Lung (tissue), 12 donors: ENCODE results near the gene EMSY. TPM values are rescaled to one million over a fixed set of nuclear protein-coding genes. Genes with fewer than 3 reads are reported as not detected.
A peak's percentile ranks its signal among the peaks of the same experiment; 100 is the strongest.

Experiments
- ATAC-seq: fragments of 200-7000 bp; cut with Tn5 transposase; one replicate; pipeline ENCODE4 v1.9.1; 2020; ENCODE audit warnings: moderate number of reproducible peaks; ENCODE audit not compliant: insufficient read depth, low FRiP score
- DNase-seq, 3 donors: peaks; one replicate each; pipeline ENCODE4 v3.0.0-alpha.2; 2013 to 2017
- H3K27ac ChIP-seq, 2 donors: one replicate each; pipeline ENCODE4 v1.5.1; 2013; ENCODE audit warnings: mild to moderate bottlenecking in 2 of 2, moderate library complexity in 2 of 2, control low read depth in 1 of 2, inconsistent platforms in 1 of 2, low read depth in 1 of 2, low read length in 1 of 2
- H3K27me3 ChIP-seq, 3 donors: one replicate each; pipeline ENCODE4 v1.5.1; 2013; ENCODE audit warnings: low read length in 2 of 3; ENCODE audit not compliant: control insufficient read depth in 3 of 3, insufficient read depth in 3 of 3
- H3K36me3 ChIP-seq, 4 donors: one replicate each; pipeline ENCODE4 v1.5.1; 2013; ENCODE audit warnings: low read length in 4 of 4, mild to moderate bottlenecking in 1 of 4, moderate library complexity in 1 of 4; ENCODE audit not compliant: control insufficient read depth in 4 of 4, insufficient read depth in 4 of 4
- H3K4me1 ChIP-seq, 5 donors: one replicate each; pipeline ENCODE4 v1.5.1; 2013; ENCODE audit warnings: low read length in 5 of 5, mild to moderate bottlenecking in 2 of 5, moderate library complexity in 1 of 5; ENCODE audit not compliant: control insufficient read depth in 5 of 5, insufficient read depth in 5 of 5
- H3K4me3 ChIP-seq: one replicate; pipeline ENCODE4 v1.5.1; 2013; ENCODE audit warnings: mild to moderate bottlenecking, control low read depth, moderate library complexity
- H3K9ac ChIP-seq, 2 donors: one replicate each; pipeline ENCODE4 v1.5.1; 2013; ENCODE audit warnings: low read length in 2 of 2, control low read depth in 1 of 2; ENCODE audit not compliant: insufficient read depth in 1 of 2
- H3K9me3 ChIP-seq, 4 donors: one replicate each; pipeline ENCODE4 v1.5.1; 2013; ENCODE audit warnings: low read length in 3 of 4, mild to moderate bottlenecking in 1 of 4, moderate library complexity in 1 of 4; ENCODE audit not compliant: control insufficient read depth in 4 of 4, insufficient read depth in 3 of 4
- WGBS, 2 donors: extraction: QIAGEN DNeasy Blood & Tissue Kit; methylation state at CpG; one replicate each; pipeline ENCODE4 v1.1.7; 2013; 5-methylcytosine and 5-hydroxymethylcytosine counted together
- polyA plus RNA-seq, 2 donors: library from polyadenylated mRNA; stranded (reverse); fragments of 200-250 nt; gene quantifications; one replicate each; pipeline ENCODE4 v1.2.1, GENCODE V29; 2013
- total RNA-seq, 2 donors: library from RNA; depleted of rRNA in 1 of 2; stranded (reverse); fragments of >200 nt in 1 of 2; gene quantifications; one replicate each; pipeline ENCODE4 v1.2.1, GENCODE V29; 2014 to 2021
- TF ChIP-seq, protein P1 (sequence below): IDR thresholded peaks from 2 replicates; pipeline ENCODE4 v1.5.1; 2012; ENCODE audit warnings: mild to moderate bottlenecking; ENCODE audit errors: control extremely low read depth, extremely low read depth
- donor health status: control.
- donor health status: control.
- donor health status: Bipolar disorder and iron deficiency.
- donor health status: healthy.
- donor health status: DM: yes; HTN: yes; CAD: no.

Gene EMSY
- total and polyA plus RNA-seq, 4 donors: 5.0 to 59.3 (median 15.5) TPM

DNA sequence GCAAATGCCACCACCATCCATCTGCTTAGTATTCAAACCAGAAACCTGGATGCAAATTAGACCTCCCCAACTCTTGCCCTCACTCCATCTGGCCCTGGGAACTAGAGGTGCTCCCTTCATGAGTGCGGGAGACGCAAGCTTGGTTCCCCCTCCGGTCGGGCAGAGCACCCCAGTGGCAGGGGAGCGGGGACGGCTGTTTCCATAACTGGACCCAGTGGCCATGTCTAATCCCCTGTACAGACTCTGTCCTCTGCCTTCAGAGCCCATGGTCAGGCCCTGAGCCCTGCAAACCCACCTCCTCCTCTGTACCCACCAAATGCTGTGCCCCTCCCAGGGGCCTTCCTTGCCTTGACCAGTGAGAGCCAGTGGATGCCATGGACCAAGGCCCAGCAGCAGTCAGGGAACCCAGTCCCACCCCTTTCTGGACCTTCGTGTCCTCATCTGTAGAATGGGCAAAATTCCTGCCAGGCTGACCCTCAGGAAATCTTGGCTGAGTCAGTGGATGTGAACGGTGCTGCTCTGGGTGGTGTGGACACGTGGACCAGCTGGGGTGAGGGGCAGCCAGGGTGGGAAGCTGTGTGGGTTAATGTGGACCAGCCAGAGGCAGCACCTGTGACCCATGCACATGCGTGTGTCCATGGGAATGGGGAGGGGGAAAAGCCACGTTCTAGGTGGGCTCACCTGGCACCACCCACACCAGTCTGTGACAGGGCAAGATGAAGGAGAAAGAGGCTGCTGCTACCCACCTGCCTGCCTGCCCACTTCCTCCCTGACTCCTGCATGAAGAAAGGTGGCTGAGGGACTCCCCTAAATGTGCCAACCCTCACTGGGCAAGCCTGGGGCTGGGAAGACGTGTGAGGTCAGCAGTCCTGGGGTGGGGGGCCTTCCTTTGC, 153.0 kb downstream of the EMSY start:
- no peak for ATAC-seq

DNA sequence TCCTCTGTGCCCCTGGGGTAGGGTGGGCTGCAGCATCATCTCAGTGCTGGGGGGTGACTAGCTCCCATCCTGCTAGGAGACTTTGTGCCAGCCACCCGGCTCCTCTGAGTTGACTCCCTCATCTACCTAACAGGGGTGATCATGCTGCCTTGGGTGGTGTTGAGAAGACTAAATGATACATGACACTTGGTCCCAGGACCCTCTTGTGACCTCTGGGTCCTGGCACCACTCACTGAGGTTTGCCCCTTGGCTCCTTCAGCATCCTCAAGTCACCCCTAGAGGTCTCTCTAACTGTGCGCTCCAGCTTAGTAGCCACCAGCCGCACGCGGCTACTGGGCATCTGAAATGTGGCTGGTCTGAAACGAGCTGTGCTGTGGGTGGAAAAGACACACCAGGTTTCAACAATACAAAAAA, 153.6 kb downstream of the EMSY start:
- Histone ChIP-seq H3K27me3 (no peaks in the 10 kb centered on the region), H3K4me1 (peaks cover 0 to 15% (median 4%) of the 10 kb centered on the region in 5 donors), H3K9ac (no peak overlapping the region), H3K36me3 (no peaks in the 10 kb centered on the region), H3K4me3 (no peak overlapping the region), H3K9me3 (no peaks in the 10 kb centered on the region), H3K27ac (no peak overlapping the region)
- DNase-seq (peak in 1 of 3 donors; percentile 23), ATAC-seq (no peak)
- TF ChIP-seq, protein P1, sequence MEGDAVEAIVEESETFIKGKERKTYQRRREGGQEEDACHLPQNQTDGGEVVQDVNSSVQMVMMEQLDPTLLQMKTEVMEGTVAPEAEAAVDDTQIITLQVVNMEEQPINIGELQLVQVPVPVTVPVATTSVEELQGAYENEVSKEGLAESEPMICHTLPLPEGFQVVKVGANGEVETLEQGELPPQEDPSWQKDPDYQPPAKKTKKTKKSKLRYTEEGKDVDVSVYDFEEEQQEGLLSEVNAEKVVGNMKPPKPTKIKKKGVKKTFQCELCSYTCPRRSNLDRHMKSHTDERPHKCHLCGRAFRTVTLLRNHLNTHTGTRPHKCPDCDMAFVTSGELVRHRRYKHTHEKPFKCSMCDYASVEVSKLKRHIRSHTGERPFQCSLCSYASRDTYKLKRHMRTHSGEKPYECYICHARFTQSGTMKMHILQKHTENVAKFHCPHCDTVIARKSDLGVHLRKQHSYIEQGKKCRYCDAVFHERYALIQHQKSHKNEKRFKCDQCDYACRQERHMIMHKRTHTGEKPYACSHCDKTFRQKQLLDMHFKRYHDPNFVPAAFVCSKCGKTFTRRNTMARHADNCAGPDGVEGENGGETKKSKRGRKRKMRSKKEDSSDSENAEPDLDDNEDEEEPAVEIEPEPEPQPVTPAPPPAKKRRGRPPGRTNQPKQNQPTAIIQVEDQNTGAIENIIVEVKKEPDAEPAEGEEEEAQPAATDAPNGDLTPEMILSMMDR: no peak
- 56 to 61% methylated on average over 6 of the region's 6 CpGs for WGBS, 2 donors

More for the DNA sequence above, 153.0 kb downstream of the EMSY start:
- TF ChIP-seq, protein P1: no peak
- Histone ChIP-seq H3K9me3 (no peaks in the 10 kb centered on the region), H3K4me3 (no peak overlapping the region), H3K27me3 (no peaks in the 10 kb centered on the region), H3K9ac (no peak overlapping the region), H3K4me1 (peaks cover 0 to 11% (median 3%) of the 10 kb centered on the region in 5 donors), H3K27ac (no peak overlapping the region), H3K36me3 (no peaks in the 10 kb centered on the region)
- DNase-seq: no peak
- 80 to 83% methylated on average over 12 of the region's 12 CpGs for WGBS, 2 donors

DNA sequence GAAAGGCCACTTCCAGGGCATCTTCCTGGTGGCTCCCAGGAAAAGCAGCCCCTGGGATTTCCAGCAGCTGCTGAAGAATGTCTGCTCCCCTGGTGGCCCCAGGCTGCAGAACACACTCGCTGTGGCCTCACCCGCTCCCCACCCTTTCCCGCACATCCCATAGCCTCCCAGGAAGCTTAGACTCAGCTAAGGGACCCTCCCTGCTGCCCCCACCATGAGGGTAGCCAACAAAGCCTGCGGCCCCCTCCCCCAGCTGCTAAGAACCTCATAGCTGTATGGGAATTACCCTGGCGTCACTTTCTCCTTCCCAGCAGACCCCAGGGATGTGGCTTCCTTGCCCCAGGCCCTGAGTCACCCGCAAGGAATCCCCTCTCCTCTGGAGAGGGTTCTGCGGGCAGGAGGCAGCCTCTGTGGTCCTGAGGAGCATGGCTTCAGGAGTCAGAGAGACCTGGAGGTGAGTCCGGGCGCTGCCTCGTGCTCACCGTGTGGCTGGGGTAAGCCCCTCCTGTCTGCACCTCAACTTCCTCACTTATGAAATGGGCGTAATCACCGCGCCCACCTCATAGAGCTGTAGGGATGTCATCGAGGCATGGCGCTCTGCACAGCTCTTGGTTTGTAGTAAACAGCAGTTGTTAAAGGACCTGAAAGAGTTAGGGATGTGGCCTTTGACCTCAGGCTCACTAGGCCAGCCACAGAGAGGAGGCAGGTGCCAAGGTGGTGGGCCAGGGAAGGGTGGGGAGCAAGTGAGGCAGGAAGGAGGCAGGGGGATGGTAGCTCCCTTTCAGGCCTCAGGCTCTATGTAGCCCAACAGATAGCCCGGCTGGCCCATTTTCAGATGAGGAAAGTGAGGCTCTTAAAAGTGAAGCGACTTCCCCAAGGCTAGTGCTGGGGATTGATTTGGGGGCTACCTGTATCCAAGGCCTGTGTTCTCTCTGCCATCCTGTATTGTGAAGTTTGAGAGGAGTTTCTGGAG, 154.5 kb downstream of the EMSY start:
- DNase-seq: no peak
- WGBS, 2 donors: 89 to 96% methylated on average over 18 of the region's 18 CpGs
- H3K36me3 ChIP-seq: no peaks in the 10 kb centered on the region
- H3K27ac ChIP-seq: no peak overlapping the region
- H3K27me3 ChIP-seq: no peaks in the 10 kb centered on the region
- H3K9ac ChIP-seq: no peak overlapping the region
- peaks cover 0 to 18% (median 6%) of the 10 kb centered on the region in 5 donors for H3K4me1 ChIP-seq
- no peak for ATAC-seq
- TF ChIP-seq, protein P1: no peak
- no peaks in the 10 kb centered on the region for H3K9me3 ChIP-seq
- no peak overlapping the region for H3K4me3 ChIP-seq
